WTC11 (cell line): ENCODE data around the gene SMAD2. TPM values are rescaled to one million over a fixed set of nuclear protein-coding genes. Genes with fewer than 3 reads are reported as not detected.
"Not testable (repeated sequence)": the region's sequence is repeated elsewhere in the genome, so short reads cannot be mapped to it uniquely, and the experiment has no call there.

ENCODE experiments used
- ATAC-seq: fragments of 200-7000 bp; cut with Tn5 transposase; 2 replicates; pipeline ENCODE4 v1.10.0; 2021; ENCODE audit warnings: mild to moderate bottlenecking, moderate library complexity
- CTCF ChIA-PET: fragments of 300-600 bp; sonication (Branson Sonifier 250); formaldehyde crosslinking; loops from one replicate; lab custom pipeline; 2021; ENCODE audit warnings: antibody characterized with exemption; lab: Charles Lee
- POLR2A ChIA-PET: fragments of 350-600 bp; sonication (Branson Sonifier 250); formaldehyde crosslinking; loops from one replicate; lab custom pipeline; 2021; ENCODE audit warnings: antibody characterized with exemption; lab: Charles Lee
- DNase-seq: peaks from one replicate; pipeline ENCODE4 v3.0.0; 2021; ENCODE audit warnings: low spot score
- H3K27ac Mint-ChIP-seq: 2 replicates; pipeline ENCODE4 v1.8.0; 2021; ENCODE audit warnings: mixed read lengths
- H3K27me3 Mint-ChIP-seq: 2 replicates; pipeline ENCODE4 v1.8.0; 2021; ENCODE audit warnings: low read depth, mild to moderate bottlenecking, moderate library complexity, mixed read lengths
- H3K36me3 Mint-ChIP-seq: 2 replicates; pipeline ENCODE4 v1.8.0; 2021; ENCODE audit warnings: mixed read lengths
- H3K4me1 Mint-ChIP-seq: 2 replicates; pipeline ENCODE4 v1.8.0; 2022; ENCODE audit warnings: mixed read lengths
- H3K4me3 Mint-ChIP-seq: 2 replicates; pipeline ENCODE4 v1.8.0; 2021; ENCODE audit warnings: mild to moderate bottlenecking, moderate library complexity, mixed read lengths
- H3K9me3 Mint-ChIP-seq: 2 replicates; pipeline ENCODE4 v1.8.0; 2021; ENCODE audit warnings: mixed read lengths
- CBFB ChIP-seq: sonication (generic); formaldehyde crosslinking; IDR thresholded peaks from 2 replicates; pipeline ENCODE4 v1.8.1; 2022; ENCODE audit warnings: mild to moderate bottlenecking, low read depth, missing genetic modification reagents
- CREM ChIP-seq: sonication (generic); formaldehyde crosslinking; IDR thresholded peaks from 2 replicates; pipeline ENCODE4 v1.8.1; 2022; ENCODE audit warnings: mild to moderate bottlenecking, missing genetic modification reagents, moderate library complexity
- JUN ChIP-seq: sonication (generic); formaldehyde crosslinking; IDR thresholded peaks from 2 replicates; pipeline ENCODE4 v1.8.0; 2023; ENCODE audit warnings: mild to moderate bottlenecking, missing genetic modification reagents
- MXD4 ChIP-seq: fragments of 250-450 bp; sonication (Bioruptor Pico); IDR thresholded peaks from 2 replicates; pipeline ENCODE4 v1.8.0; 2021; ENCODE audit warnings: mild to moderate bottlenecking, moderate library complexity, borderline replicate concordance
- TCF7 ChIP-seq: sonication (generic); formaldehyde crosslinking; IDR thresholded peaks from 2 replicates; pipeline ENCODE4 v1.8.0; 2022; ENCODE audit warnings: mild to moderate bottlenecking, low read depth, missing genetic modification reagents, moderate library complexity
- ZNF396 ChIP-seq: fragments of 250-450 bp; sonication (Bioruptor Pico); IDR thresholded peaks from 2 replicates; pipeline ENCODE4 v1.8.0; 2021; ENCODE audit warnings: mild to moderate bottlenecking, moderate library complexity, borderline replicate concordance
- total RNA-seq: library from RNA; stranded (reverse); gene quantifications from 3 replicates; pipeline ENCODE4 v1.2.3, GENCODE V29; 2021
- TF ChIP-seq, protein P1 (sequence below): fragments of 250-450 bp; sonication (Bioruptor Pico); IDR thresholded peaks from 2 replicates; pipeline ENCODE4 v1.9.0; 2021; ENCODE audit warnings: mild to moderate bottlenecking
- TF ChIP-seq, protein P2 (sequence below): sonication (generic); formaldehyde crosslinking; IDR thresholded peaks from 2 replicates; pipeline ENCODE4 v1.8.1; 2023; ENCODE audit warnings: mild to moderate bottlenecking, missing genetic modification reagents, moderate library complexity
- TF ChIP-seq, protein P3 (sequence below): sonication (generic); formaldehyde crosslinking; IDR thresholded peaks from 2 replicates; pipeline ENCODE4 v1.8.1; 2023; ENCODE audit warnings: mild to moderate bottlenecking, missing genetic modification reagents
- TF ChIP-seq, protein P4 (sequence below): fragments of 250-450 bp; sonication (Bioruptor Pico); conservative IDR thresholded peaks from 2 replicates; pipeline ENCODE4 v1.9.0; 2021; ENCODE audit warnings: mild to moderate bottlenecking

SMAD2 gene
- total RNA-seq, 1 experiment from 2014 or later: 104 TPM

DNA sequence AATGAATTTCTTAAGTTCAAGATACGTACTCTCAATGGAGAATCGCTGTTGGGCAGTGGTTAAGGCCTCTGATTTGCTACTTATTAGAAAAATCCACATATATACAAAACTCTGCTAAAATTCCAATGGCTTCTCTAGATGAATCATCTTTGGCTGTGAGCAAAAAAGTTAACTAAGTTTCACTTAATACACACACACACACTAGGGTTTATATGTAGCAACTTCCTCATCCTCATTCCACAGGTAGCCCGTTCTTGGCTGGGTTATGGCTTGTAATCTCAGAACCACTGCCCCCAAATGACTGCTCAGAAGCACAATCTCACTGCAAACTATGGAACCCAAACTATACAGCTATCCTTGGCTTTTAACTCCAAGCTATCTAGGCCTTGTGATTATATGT, 99.7 kb downstream of the SMAD2 start:
- Mint-ChIP-seq H3K4me1 (0 out of 2 replicates have a peak, but pooled peaks cover 4% of the 10 kb centered on the region), H3K36me3 (peaks cover 55% of the 10 kb centered on the region), H3K27ac (no peak overlapping the region), H3K27me3 (no peaks in the 10 kb centered on the region), H3K9me3 (peaks cover 23% of the 10 kb centered on the region), H3K4me3 (no peak overlapping the region)
- DNase-seq: no peak
- no peak for ATAC-seq
- TF ChIP-seq MXD4 (CRISPR knock-in tag) (no peak), CBFB (CRISPR knock-in tag) (no peak), JUN (CRISPR knock-in tag) (no peak)
- POLR2A ChIA-PET: no interaction called here
- CTCF ChIA-PET: interaction anchor here (1.7 kb wide), 1 partner anchor 58 kb away, joined by 4 read pairs; no protein-coding TSS in a partner anchor

DNA sequence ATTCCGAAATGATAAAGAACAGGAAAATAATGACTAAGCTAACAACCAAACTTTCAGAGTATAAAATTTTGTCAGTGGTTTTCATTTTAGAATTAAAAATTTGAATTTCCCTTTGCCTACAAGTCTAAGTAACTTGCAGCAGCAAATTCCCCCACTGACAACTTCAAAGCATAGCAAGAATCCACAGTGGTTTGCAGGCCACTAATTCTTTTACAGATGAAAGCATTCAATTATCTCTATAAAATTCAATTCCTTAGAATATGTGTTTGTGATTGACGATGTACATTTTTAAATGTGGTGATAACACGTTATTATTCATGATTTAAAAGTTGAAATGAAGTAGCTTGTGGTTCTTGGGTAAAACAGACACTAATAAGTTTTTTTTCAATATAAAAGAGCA, 100.6 kb downstream of the SMAD2 start:
- Mint-ChIP-seq H3K36me3 (peaks cover 65% of the 10 kb centered on the region), H3K27me3 (no peaks in the 10 kb centered on the region), H3K27ac (no peak overlapping the region), H3K4me1 (0 out of 2 replicates have a peak, but pooled peaks cover 2% of the 10 kb centered on the region), H3K4me3 (no peak overlapping the region), H3K9me3 (peaks cover 23% of the 10 kb centered on the region)
- CTCF ChIA-PET: interaction anchor here (1.7 kb wide), 1 partner anchor 57 kb away, joined by 4 read pairs; no protein-coding TSS in a partner anchor
- DNase-seq (no peak), ATAC-seq (no peak)
- TF ChIP-seq, protein P1, sequence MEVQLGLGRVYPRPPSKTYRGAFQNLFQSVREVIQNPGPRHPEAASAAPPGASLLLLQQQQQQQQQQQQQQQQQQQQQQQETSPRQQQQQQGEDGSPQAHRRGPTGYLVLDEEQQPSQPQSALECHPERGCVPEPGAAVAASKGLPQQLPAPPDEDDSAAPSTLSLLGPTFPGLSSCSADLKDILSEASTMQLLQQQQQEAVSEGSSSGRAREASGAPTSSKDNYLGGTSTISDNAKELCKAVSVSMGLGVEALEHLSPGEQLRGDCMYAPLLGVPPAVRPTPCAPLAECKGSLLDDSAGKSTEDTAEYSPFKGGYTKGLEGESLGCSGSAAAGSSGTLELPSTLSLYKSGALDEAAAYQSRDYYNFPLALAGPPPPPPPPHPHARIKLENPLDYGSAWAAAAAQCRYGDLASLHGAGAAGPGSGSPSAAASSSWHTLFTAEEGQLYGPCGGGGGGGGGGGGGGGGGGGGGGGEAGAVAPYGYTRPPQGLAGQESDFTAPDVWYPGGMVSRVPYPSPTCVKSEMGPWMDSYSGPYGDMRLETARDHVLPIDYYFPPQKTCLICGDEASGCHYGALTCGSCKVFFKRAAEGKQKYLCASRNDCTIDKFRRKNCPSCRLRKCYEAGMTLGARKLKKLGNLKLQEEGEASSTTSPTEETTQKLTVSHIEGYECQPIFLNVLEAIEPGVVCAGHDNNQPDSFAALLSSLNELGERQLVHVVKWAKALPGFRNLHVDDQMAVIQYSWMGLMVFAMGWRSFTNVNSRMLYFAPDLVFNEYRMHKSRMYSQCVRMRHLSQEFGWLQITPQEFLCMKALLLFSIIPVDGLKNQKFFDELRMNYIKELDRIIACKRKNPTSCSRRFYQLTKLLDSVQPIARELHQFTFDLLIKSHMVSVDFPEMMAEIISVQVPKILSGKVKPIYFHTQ (CRISPR knock-in tag): no peak
- TF ChIP-seq CREM (no peak), ZNF396 (no peak), TCF7 (CRISPR knock-in tag) (no peak)
- TF ChIP-seq, protein P2, sequence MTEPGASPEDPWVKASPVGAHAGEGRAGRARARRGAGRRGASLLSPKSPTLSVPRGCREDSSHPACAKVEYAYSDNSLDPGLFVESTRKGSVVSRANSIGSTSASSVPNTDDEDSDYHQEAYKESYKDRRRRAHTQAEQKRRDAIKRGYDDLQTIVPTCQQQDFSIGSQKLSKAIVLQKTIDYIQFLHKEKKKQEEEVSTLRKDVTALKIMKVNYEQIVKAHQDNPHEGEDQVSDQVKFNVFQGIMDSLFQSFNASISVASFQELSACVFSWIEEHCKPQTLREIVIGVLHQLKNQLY (CRISPR knock-in tag): no peak
- TF ChIP-seq, protein P3, sequence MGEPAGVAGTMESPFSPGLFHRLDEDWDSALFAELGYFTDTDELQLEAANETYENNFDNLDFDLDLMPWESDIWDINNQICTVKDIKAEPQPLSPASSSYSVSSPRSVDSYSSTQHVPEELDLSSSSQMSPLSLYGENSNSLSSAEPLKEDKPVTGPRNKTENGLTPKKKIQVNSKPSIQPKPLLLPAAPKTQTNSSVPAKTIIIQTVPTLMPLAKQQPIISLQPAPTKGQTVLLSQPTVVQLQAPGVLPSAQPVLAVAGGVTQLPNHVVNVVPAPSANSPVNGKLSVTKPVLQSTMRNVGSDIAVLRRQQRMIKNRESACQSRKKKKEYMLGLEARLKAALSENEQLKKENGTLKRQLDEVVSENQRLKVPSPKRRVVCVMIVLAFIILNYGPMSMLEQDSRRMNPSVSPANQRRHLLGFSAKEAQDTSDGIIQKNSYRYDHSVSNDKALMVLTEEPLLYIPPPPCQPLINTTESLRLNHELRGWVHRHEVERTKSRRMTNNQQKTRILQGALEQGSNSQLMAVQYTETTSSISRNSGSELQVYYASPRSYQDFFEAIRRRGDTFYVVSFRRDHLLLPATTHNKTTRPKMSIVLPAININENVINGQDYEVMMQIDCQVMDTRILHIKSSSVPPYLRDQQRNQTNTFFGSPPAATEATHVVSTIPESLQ (CRISPR knock-in tag): no peak
- TF ChIP-seq, protein P4, sequence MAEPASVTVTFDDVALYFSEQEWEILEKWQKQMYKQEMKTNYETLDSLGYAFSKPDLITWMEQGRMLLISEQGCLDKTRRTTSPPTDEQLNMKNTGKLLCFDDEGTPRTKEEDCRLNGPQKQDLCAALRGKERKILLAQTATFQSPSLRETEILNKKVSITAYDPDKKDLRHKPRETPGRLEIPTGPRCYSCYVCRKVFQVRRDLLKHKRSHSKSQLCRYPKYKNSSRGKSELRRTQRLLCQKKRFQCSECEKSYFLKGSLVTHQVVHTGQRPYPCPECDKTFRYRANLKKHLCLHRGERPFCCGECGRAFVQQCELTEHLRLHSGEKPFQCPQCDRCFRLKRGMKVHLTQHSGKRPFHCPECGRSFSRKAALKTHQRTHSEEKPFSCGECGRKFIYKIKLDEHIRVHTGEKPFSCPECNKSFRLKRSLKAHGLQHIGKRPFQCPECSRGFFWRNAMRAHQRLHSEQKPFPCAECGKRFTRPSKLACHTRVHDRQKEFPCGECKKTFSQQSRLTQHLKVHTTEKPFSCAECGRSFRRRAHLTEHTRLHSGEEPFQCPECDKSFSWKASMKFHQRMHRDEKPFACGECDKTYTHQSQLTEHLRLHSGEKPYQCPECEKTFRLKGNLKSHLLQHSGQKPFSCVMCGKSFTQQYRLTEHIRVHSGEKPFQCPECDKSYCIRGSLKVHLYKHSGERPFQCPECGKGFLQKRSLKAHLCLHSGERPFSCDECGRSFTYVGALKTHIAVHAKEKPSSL (CRISPR knock-in tag): no peak
- POLR2A ChIA-PET: no interaction called here

DNA sequence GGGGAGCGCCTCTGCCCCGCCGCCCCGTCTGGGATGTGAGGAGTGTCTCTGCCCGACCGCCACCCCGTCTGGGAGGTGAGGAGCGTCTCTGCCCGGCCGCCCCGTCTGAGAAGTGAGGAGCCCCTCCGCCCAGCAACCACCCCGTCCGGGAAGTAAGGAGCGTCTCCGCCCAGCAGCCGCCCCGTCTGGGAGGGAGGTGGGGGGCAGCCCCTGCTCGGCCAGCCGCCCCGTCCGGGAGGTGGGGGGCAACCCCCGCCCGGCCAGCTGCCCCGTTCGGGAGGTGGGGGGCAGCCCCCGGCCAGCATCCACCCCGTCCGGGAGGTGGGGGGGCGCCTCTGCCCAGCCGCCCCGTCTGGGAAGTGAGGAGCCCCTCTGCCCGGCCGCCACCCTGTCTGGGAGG, 102.4 kb downstream of the SMAD2 start:
- Mint-ChIP-seq H3K9me3 (peaks cover 23% of the 10 kb centered on the region), H3K36me3 (peaks cover 62% of the 10 kb centered on the region)
- H3K27ac Mint-ChIP-seq, ATAC-seq, H3K27me3 Mint-ChIP-seq, DNase-seq, POLR2A ChIA-PET, H3K4me1 Mint-ChIP-seq, CTCF ChIA-PET, H3K4me3 Mint-ChIP-seq: not testable (repeated sequence)
